ENCODE results near the gene SLC38A7.

GRCh38 chr16:58649707-58650106, 34.9 kb downstream of the SLC38A7 start:
- TF ChIP-seq ZBTB33 (IDR thresholded peaks at IDR 0.05; ENCODE audit: extremely low read depth, insufficient replicate concordance, low read length) (no peak), POLR2A (IDR thresholded peaks at IDR 0.05; ENCODE audit: borderline replicate concordance, extremely low read depth, insufficient read depth, insufficient read length) (no peak), POLR2AphosphoS5 (IDR thresholded peaks at IDR 0.05; ENCODE audit: low read depth, low read length) (no peak), ATF3 (IDR thresholded peaks at IDR 0.05) (no peak), RAD21 (IDR thresholded peaks at IDR 0.05; ENCODE audit: low read depth) (no peak), CEBPB (IDR thresholded peaks at IDR 0.05; ENCODE audit: low read depth) (no peak)
- TF ChIP-seq, protein P1, sequence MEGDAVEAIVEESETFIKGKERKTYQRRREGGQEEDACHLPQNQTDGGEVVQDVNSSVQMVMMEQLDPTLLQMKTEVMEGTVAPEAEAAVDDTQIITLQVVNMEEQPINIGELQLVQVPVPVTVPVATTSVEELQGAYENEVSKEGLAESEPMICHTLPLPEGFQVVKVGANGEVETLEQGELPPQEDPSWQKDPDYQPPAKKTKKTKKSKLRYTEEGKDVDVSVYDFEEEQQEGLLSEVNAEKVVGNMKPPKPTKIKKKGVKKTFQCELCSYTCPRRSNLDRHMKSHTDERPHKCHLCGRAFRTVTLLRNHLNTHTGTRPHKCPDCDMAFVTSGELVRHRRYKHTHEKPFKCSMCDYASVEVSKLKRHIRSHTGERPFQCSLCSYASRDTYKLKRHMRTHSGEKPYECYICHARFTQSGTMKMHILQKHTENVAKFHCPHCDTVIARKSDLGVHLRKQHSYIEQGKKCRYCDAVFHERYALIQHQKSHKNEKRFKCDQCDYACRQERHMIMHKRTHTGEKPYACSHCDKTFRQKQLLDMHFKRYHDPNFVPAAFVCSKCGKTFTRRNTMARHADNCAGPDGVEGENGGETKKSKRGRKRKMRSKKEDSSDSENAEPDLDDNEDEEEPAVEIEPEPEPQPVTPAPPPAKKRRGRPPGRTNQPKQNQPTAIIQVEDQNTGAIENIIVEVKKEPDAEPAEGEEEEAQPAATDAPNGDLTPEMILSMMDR (IDR thresholded peaks at IDR 0.05 in 2 of 3, conservative IDR thresholded peaks at IDR 0.05 in 1 of 3; ENCODE audit: borderline replicate concordance in 1 of 3, insufficient read depth in 1 of 3, low read depth in 2 of 3, low read length in 2 of 3), result no peak
- TF ChIP-seq, protein P2, sequence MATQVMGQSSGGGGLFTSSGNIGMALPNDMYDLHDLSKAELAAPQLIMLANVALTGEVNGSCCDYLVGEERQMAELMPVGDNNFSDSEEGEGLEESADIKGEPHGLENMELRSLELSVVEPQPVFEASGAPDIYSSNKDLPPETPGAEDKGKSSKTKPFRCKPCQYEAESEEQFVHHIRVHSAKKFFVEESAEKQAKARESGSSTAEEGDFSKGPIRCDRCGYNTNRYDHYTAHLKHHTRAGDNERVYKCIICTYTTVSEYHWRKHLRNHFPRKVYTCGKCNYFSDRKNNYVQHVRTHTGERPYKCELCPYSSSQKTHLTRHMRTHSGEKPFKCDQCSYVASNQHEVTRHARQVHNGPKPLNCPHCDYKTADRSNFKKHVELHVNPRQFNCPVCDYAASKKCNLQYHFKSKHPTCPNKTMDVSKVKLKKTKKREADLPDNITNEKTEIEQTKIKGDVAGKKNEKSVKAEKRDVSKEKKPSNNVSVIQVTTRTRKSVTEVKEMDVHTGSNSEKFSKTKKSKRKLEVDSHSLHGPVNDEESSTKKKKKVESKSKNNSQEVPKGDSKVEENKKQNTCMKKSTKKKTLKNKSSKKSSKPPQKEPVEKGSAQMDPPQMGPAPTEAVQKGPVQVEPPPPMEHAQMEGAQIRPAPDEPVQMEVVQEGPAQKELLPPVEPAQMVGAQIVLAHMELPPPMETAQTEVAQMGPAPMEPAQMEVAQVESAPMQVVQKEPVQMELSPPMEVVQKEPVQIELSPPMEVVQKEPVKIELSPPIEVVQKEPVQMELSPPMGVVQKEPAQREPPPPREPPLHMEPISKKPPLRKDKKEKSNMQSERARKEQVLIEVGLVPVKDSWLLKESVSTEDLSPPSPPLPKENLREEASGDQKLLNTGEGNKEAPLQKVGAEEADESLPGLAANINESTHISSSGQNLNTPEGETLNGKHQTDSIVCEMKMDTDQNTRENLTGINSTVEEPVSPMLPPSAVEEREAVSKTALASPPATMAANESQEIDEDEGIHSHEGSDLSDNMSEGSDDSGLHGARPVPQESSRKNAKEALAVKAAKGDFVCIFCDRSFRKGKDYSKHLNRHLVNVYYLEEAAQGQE (IDR thresholded peaks at IDR 0.05; ENCODE audit: low read depth), result no peak
